Measurements from ENCODE around the gene SLC26A9. TPM values are rescaled to one million over a fixed set of nuclear protein-coding genes. Genes with fewer than 3 reads are reported as not detected.

The SLC26A9 gene
- total and polyA plus RNA-seq, 2 of the 4 experiments (the other 2 are of a cell fraction), result not detected

DNA sequence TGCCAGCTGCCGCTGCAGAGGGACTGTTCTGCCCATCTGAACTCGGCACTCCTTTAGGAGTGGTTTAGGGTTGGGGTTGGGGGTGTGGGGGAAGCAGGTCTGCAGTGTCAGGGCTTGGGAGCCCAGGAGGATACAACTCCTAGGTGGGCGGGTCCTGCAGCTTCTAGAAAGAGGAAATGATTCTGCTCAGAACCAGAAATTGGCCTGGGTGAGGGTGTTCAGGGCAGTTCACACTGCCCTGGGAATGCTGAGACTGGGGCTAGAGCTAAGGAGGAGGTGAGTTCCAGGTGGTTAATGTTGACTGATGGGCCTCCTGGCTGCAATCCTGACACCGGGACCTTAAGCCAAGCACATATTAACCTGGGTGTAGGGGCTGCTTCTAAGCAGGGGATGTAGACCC is 4.8 kb upstream of the SLC26A9 start:
- Histone ChIP-seq H4K91ac (ENCODE audit: insufficient read depth, low read depth, low read length) (no peak overlapping the region), H3K4me1 (ENCODE audit: control insufficient read depth, insufficient read depth, low read length) (no peaks in the 10 kb centered on the region), H3K9me3 (ENCODE audit: control insufficient read depth, insufficient read depth, low read length) (no peaks in the 10 kb centered on the region), H2BK5ac (ENCODE audit: low read depth, low read length, poor library complexity, severe bottlenecking) (no peak overlapping the region), H3K4ac (ENCODE audit: low read depth, low read length) (no peak overlapping the region), H2BK15ac (ENCODE audit: low read depth, low read length) (no peak overlapping the region), H3K4me3 (ENCODE audit: insufficient read depth, low read depth, low read length) (no peak overlapping the region), H3K9me1 (ENCODE audit: insufficient read depth, low read length) (peaks cover 3% of the 10 kb centered on the region; the same call in 1 of the 2 replicates), H4K5ac (ENCODE audit: low read depth, low read length) (no peak overlapping the region), H3K27ac (ENCODE audit: insufficient read depth, low read length) (no peak overlapping the region), H3K9ac (ENCODE audit: low read depth, low read length) (no peak overlapping the region), H3K27me3 (ENCODE audit: control insufficient read depth, insufficient read depth, low read length) (peaks cover 66% of the 10 kb centered on the region), H4K20me1 (ENCODE audit: insufficient read depth, low read length) (no peaks in the 10 kb centered on the region), H2AK9ac (replicated peaks; ENCODE audit: low read depth, low read length, poor library complexity) (no peak overlapping the region), H3K56ac (ENCODE audit: extremely low read depth, insufficient read depth, low read length) (no peak overlapping the region), H3K36me3 (ENCODE audit: control insufficient read depth, insufficient read depth, low read length) (no peaks in the 10 kb centered on the region), H3K14ac (replicated peaks; ENCODE audit: low read depth, low read length) (no peak overlapping the region), H2AFZ (replicated peaks; ENCODE audit: low read length, poor library complexity) (no peak overlapping the region), H3K79me1 (ENCODE audit: low read depth in 1 of 2, low read length in 2 of 2) (no peaks in the 10 kb centered on the region), H3K4me2 (ENCODE audit: low read depth, low read length) (no peak overlapping the region), H2BK120ac (ENCODE audit: low read depth, low read length) (no peak overlapping the region), H2AK5ac (ENCODE audit: low read depth, low read length) (no peak overlapping the region), H4K8ac (ENCODE audit: low read depth in 2 of 2, low read length in 2 of 2) (no peak overlapping the region), H3K18ac (ENCODE audit: low read depth, low read length) (no peak overlapping the region), H3K23ac (ENCODE audit: low read depth, low read length) (no peak overlapping the region), H2BK20ac (ENCODE audit: low read depth, low read length) (no peak overlapping the region)
- WGBS, 2 experiments (ENCODE audit: extremely low coverage in 2 of 2, insufficient read length in 1 of 2), result 83% methylated on average over 2 of the region's 4 CpGs; no CpG with 5 or more reads in 1 of the 2 experiments
- no TSS peak for BruUV-seq (replicated peaks)
- CTCF ChIA-PET, result interaction anchor here (0.7 kb wide), 1 partner anchor 875 kb away, joined by 3 read pairs; no protein-coding TSS in a partner anchor
- TF ChIP-seq RCOR1 (IDR thresholded peaks at IDR 0.05; ENCODE audit: insufficient replicate concordance, low read length), result no peak
- TF ChIP-seq, protein P1, sequence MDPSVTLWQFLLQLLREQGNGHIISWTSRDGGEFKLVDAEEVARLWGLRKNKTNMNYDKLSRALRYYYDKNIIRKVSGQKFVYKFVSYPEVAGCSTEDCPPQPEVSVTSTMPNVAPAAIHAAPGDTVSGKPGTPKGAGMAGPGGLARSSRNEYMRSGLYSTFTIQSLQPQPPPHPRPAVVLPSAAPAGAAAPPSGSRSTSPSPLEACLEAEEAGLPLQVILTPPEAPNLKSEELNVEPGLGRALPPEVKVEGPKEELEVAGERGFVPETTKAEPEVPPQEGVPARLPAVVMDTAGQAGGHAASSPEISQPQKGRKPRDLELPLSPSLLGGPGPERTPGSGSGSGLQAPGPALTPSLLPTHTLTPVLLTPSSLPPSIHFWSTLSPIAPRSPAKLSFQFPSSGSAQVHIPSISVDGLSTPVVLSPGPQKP (IDR thresholded peaks at IDR 0.05; ENCODE audit: borderline replicate concordance, low read depth, low read length), result no peak
- TF ChIP-seq SMC3 (IDR thresholded peaks at IDR 0.05; ENCODE audit: low read depth, low read length), result no peak
- TF ChIP-seq MAZ (IDR thresholded peaks at IDR 0.05; ENCODE audit: borderline replicate concordance, low read depth, low read length), result no peak
- TF ChIP-seq BHLHE40 (IDR thresholded peaks at IDR 0.05; ENCODE audit: low read depth, low read length), result no peak
- no peak for TF ChIP-seq RFX5 (IDR thresholded peaks at IDR 0.05; ENCODE audit: low read depth, low read length)
- TF ChIP-seq CEBPB (IDR thresholded peaks at IDR 0.05; ENCODE audit: low read depth, low read length), result no peak
- no peak for TF ChIP-seq MAFK (IDR thresholded peaks at IDR 0.05; ENCODE audit: low read depth, low read length)
- no peak for TF ChIP-seq RAD21 (IDR thresholded peaks at IDR 0.05; ENCODE audit: low read length)
- no peak for TF ChIP-seq POLR2A (IDR thresholded peaks at IDR 0.05; ENCODE audit: low read depth, low read length)
- TF ChIP-seq MXI1 (IDR thresholded peaks at IDR 0.05; ENCODE audit: borderline replicate concordance, low read depth, low read length), result no peak
- ATAC-seq (ENCODE audit: low read depth) (no peak), DNase-seq (no peak)
- dilution Hi-C loops (cut with HindIII; ENCODE audit: low sequenced_read_pairs, unreplicated experiment), result no loop called here
- intact Hi-C loops (cut with micrococcal nuclease), result no loop called here
- POLR2A ChIA-PET (ENCODE audit: unreplicated experiment), result no interaction called here
- in situ Hi-C loops (cut with MboI; ENCODE audit: low sequenced_read_pairs), result no loop called here
